Cerebellar nuclear complex (tissue), 1 donor: ENCODE results near the gene FAM107B.
"Not testable (repeated sequence)": the region's sequence is repeated elsewhere in the genome, so short reads cannot be mapped to it uniquely, and the experiment has no call there.

Experiments used
- DNase-seq, 2 experiments: peaks; one replicate each; lab custom pipeline; 2025; lab: John Stamatoyannopoulos, UW

FAM107B gene

DNA sequence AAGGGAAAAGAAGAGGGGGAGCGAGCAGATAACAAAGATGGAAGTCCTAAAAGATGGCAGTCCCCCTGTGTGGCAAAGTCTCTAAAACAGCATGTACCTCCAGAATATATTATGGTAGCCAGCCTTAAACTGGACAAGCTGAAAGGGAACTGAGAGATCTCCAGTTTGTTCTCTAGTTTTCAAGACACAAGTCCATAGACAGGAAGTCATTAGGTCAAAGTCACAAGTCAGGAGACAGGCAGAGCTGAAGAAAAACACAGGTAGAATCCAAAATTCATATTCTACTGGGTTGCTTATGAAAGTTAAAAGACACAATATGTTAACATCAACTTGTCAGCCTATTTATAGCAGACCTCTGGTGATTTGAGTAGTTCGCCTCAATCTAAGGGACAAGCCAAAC, 38.7 kb downstream of the FAM107B start:
- no peak for DNase-seq

DNA sequence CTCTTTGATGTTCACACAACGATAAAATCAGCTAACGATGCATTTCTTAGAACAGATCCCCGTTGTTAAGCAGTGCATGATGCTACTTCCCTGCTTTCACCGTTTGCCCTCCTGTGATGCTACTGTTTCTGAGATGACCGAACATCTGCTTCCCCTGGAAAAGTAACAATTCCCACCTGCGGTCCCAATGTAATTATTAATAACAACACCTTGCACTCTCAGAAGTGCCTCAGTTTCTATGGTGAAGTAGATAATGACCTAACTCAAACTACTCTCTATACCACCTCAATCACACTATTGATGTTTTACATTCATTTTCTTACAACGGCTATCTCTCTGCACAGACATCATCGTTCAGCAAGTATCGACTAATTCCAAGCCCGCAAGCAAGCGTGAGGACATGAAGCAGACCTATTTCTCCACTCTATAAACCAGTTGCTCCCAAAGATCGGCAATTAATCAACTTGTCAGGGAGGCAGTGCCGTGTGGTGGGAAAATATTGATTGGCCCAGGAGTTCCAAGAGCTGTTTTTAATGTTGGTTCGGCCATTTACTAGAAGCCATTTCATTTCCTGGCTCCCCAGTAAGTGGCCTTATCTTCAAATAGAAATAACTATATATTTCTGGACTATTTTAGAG, 42.7 kb downstream of the FAM107B start:
- DNase-seq = no peak

DNA sequence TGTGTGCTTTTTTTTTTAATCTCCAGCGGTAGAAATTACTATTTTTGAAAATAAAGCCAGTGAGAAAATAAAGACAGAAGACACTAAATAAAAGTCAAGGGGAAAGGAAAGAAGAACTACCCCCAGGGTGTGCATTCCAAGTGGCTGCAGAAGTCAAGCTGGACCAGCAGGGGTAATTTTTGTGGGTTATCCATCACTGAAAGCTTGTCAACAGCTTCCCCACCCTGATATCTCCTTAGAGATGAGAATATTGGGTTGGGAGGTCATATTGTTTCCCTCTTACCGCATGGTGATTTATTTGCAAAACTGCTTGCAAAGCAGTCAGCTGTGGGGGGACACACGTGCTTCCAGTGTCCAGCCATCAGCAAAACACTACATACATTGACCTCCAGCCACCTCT, 46.4 kb downstream of the FAM107B start:
- DNase-seq = no peak

DNA sequence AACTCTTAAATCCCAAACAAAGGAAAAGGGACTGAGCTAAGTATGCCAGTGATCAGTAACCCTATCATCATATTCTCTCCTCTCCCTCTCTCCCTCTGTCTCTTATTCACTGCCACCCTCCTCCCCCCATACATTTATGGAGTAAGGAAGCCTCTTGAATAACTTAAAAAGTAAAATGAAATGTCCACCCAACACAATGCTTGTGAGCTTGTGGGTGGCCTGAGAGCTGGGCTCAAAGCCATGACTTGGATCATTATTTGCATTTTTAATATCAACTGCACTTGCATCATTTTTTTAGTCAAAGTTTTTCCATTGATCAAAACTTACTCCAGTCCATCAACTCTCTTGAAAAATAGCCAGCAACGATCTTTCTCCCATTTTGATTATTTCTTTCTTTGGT, 46.8 kb downstream of the FAM107B start:
- DNase-seq = no peak

DNA sequence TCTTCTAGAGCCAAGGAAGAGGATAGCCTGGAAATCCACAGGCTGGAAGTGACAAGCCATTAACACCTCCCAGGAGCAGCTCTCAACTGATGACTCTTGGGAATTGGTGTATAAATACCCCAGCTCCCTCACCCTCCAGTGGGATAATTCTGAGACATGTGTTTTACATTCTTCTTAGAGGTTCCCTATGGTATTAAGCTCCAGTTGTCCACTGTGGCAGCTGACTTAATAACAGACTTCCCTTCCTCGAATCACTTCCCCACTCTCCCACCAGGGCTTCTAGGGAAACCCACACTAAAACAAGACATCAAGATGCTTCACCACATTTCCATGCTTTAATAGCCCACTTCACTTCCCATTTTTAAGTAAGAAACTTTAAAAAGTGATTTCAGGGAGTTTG, 47.2 kb downstream of the FAM107B start:
- DNase-seq = no peak

DNA sequence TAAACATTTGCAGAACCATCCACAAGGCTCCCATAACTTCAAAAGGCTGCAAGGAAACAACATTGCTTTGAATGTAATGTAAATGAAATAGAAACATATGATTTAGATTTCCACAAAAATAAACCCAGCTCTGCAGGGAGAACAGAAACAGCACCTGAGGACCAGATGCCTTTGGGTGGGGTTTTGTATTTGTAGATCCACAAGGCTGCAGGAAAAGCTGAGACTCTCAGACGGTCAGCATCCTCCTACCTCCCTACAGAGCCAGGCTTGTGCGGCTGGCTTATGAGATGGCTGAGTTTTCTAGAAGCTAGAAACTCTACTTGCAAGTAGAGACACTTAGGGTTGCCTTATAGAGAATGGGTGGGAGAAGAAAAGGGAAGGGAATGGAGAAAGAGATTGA, 49.8 kb downstream of the FAM107B start:
- no peak for DNase-seq

DNA sequence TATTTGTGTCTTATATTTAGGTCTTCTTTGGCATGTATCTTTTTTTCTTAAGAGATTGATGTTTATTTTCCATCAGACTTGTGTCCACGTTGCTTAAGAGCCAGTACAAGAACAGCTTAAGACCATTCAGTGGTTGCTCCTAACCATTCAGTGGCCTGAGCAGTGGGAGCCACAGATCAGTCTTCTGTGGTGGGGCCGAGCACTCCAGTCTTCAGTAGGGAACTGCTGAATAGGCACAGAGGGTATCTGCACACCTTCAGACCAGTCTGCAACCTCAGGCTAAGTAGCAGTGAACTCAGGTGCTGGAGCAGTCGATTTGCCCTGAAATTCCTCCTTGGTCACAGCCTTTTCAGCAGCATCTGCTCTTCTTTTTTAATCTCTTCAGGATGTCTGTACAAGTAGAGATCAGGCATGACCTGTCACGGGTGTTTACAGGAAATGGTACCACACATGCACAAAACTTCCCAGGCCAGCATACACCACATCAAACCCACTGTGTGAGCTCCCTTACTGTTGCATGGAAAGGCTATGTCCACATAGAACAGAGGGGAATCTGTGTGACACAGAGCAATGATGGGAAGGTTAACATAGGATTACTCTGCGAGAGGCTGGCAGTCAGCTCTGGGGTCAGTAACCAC, 51.5 kb downstream of the FAM107B start:
- DNase-seq = no peak

DNA sequence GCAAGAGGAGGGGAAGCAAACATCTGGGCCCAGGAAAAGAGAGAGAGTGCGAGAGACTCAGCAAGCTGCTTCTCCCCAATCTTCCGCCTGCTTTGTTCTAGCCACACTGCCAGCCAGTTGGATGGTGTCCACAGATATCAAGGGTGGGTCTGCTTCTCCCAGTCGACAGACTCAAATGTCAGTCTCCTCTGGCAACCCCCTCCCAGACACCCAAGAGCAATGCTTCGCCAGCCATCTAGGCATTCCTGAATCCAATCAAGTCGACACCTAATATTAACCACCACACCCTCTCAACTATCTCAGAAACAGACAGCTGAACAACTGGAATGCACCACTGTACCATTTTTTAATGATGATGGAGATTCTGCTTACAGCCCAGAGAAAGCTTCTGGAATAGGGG, 57.1 kb downstream of the FAM107B start:
- DNase-seq = no peak

DNA sequence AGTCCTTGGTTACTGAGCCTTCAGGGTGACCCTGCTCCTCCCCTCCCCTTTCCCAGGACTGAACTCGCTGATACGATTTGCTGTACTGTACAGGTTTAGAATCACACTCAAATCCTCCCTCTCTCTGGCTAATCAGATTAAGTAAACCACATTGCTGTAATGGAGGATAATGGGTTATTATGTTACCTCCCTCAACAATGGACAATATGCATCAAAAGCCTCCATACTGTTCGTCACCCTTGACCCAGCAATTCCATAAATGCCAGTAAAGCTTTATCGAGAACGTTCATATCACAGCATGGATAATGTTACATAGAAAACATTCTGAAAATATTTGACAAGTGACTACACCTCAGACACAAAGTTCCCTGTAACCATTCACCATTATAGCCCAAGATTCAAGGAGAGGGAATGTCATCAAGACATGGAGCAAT, 61.7 kb downstream of the FAM107B start:
- no peak for DNase-seq

DNA sequence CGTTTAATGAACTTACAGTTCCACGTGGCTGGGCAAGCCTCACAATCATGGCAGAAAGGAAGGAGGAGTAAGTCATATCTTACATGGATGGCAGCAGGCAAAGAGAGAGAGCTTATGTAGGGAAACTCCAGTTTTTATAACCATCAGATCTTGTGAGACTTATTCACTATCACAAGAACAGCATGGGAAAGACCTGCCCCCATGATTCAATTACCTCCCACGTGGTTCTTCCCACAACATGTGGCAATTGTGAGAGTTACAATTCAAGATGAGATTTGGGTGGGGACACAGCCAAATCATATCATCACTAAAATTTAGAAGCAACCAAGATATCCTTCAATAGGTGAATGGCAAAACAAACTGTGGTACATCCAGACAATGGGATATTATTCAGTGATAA, 65.4 kb downstream of the FAM107B start:
- not testable (repeated sequence) for DNase-seq

DNA sequence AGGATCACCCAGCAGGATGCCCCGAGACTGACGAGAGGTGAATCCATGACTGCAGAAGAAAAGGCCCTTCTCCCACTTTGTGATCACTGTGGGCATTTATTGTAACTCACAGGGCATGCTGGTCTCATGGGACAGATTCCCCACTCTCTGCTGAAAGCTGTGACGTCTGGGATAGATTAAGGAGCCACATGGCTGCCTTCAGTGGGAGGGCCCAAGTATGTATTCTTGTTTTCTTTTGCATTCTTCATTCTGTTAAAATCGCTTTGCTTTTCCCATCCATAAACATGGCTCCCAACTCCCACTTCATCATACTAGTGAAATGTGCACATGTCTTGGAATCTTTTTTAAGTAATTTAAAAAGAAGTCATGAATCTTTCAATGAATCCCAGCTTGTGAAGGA, 67.2 kb downstream of the FAM107B start:
- DNase-seq = no peak

DNA sequence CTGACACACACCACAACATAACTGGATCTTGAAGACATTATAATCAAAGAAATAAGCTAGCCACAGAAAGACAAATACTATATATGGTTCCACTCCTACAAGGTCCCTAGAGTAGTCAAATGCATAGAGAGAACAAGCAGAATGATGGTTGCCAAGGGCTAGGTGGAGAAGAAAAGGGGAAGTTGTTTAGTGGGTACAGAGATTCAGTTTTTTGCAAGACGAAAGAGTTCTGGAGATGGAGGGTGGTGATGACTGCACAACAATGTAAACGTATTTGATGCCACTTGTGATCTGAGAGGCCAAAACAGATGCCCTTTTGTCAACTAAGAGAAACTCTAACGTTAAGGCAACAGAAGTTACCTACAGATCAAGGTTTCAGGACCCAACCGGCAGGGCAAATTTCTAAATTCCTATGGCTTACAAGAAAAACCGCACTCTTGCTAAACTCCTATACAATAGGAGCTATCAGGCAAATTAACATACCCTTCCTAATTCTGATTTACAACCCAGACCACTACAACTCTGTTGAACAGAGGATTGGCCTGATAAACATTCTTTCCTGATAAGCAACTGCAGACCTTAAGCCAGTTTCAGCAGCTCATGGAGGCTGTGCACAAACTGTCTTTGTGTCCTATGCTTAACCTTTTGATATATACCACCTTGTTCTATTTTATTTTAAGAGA, 69.0 kb downstream of the FAM107B start:
- no peak for DNase-seq

DNA sequence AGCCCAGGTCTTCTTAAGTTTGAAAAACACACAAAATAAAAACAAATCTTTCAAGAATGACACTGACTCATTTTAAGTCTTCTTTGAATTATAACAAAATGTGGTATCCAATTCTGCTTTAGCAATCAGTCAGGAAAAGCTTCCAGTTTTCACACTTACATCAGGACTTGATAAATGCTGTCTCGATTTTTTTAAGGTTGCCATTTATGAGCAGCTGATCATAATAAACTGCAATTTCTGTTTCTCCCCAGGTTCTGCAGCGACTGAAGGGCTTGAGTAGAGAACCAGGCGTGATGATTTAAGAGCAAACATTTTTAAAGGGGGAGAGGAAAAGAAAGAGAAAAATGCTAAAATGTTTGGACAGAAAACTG, 71.1 kb downstream of the FAM107B start:
- DNase-seq = no peak

DNA sequence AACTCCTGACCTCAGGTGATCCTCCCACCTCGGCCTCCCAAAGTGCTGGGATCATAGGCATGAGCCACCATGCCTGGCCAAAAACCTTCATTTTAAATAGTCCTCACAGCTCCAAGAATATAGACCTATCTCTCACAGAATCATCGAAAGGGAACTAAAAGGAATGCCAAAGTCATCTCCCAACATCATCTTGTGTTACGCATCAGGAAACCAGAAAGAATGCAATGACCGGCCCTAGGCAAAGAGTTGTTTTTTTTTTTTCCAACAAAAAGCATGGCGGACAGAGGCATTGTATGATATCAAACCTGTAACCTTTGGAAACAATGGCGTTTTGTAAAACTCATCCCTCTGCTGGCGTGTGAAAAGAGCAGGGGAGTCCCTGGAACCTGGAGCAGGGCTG, 73.2 kb downstream of the FAM107B start:
- no peak for DNase-seq

DNA sequence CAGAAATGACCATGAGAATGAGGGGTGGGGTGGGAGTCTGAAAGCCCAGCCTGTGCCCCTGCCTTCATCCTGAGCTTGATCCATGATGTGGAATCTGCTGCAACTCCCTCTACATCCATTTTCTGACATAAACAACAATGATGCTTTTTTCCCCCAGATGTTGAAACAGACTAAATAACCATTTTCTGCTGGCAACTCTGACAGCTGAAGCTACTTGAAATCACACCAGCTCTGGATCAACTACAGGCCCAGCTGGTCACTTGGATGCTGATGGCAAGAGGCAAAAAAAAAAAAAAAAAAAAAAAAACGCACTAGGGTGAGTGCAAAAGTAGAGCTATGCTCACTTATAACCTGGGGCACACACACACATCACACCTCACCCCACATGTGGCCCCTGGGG, 74.2 kb downstream of the FAM107B start:
- no peak for DNase-seq

DNA sequence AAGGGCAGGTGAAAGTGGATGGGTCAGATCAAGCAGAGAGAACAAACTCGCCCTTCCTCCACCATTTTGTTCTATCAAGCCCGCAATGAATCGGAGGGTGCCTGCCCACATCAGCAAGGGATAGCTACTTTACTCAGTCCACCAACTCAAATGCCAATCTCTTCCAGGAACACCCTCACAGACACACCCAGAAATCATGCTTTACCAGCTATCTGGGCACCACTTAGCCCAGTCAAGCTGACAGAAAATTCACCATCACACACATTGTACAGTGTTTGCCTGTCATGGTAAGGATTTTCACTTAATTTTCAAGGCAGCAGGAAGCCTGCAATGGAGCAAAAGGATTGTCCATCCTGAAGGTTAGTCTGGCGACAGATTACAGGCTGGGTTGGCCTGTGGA, 75.2 kb downstream of the FAM107B start:
- DNase-seq = no peak

DNA sequence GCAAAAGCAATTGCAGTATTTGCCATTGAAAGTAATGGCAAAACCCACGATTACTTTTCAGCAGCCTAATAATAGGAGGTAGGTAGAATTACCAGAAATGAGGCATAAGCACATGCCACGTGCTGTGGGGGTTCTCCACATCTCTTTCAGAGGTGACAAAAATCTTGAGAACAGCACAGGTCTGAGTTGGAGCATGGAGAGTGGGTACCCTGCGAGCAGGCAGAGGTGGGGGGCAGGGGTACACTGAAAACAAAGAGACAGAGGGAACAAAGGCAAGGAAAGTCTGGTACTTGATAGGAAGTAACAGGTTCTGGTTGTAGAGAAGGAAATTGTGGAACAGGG, 75.9 kb downstream of the FAM107B start:
- DNase-seq = no peak

DNA sequence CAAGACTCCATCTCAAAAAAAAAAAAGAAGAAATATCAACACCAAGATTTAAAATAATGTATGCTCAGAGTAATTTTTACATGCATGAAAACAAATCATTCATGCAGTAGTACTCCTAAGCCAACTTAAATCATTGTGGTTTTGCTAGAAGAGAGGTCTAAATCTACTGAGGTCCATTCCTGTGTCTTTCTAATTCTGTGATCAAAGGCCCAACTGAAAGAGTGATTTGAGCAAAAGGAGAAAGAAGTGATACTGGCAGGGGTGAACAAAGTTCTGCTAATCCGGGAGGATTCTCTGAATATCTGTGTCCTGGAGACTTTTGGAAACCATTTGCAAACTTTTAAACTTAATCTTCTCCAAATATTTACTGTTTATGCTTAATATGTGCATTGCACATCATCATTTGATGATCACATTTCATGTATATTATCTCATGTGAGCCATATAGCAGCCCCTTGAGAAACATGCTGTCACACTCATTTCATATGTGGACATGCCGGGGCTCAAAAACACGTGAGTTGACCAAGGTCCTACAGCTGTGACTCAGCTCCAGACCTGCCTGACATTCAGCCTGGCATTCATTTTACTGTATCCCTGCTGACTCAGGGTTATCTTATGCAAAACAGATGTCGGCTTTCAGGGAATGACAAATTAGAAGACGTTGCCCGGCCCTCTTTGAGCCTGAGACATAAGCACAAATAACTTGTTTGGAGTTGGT, 76.4 kb downstream of the FAM107B start:
- DNase-seq = no peak

DNA sequence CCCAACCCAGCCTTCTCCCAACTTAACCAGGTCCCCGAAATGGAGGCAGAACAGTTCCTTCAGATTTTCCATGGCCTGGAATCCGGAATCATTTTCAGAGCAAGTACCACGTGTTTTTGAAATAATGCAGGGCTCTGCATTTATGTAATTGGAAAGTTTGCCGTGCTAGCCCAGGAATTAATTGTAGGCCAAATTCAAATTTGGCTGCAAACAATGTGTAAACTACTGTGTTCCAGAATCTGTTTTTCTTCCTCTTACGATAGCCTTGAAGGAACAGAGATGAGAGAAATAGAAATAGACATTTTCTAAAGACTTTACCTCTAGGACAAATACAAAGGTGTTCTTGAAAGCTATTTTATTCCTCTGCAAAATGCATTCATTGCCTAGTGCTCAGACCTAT, 77.4 kb downstream of the FAM107B start:
- DNase-seq = no peak

DNA sequence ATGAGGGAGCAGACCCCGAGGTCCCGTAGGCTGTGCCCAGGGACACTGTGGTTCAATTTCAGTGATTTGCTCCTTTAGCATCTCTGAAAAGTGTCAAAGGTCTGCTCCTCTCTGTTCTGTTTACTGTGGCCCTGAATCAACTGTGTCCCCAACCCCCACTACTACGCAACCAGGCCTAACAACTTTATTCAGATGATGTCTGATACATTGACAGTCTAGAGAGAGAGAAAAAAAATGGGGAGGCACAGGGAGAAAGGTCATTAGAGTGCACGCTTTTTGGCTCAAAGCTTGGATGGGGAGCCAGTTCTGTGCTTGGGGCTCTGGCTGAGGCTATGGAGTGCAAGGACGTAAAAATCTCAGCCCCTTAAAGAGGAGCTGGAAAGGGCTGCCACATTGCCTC, 77.9 kb downstream of the FAM107B start:
- no peak for DNase-seq

DNA sequence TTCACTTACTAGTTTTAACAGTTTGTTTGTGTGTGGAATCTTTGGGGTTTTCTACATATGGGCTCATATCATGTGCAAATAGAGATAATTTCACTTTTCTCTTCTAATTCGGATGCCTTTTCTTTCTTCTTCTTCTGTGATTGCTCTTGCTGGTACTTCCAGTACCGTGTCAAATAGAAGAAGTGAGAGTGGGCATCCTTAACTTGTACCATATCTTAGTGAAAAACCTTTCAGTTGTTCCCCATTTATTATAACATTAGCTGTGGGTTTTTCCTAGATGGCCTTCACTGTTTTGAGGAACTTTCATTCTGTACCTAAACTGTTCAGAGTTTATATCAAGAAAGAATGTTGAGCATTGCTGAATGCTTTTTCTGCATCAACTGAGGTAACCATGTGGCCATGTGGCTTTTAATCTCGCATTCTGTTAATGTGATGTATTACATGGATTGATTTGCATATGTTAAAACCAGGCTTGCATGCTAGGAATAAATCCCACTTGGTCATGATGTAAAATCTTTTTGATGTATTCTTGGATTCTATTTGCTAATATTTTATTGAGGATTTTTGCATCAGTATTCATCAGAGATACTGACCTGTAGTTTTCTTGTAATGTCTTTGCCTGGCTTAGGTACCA, 78.7 kb downstream of the FAM107B start:
- no peak for DNase-seq

DNA sequence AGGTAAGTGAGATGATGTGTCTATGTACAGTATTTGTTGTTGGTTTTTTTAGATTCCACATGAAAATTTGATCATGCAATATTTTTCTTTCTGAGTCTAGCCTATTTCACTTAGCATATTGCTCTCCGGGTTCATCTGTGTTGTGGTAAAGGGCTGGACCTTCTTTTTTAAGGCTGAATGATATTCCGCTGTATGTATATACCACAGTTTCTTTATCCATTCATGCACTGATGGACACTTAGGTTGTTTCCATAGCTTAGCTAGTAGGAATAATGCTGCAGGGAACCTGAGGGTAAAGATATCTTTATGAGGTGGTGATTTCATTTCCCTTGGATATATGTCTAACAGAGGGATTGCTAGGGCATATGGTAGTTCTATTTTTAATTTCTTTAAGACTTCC, 80.8 kb downstream of the FAM107B start:
- no peak for DNase-seq
